Measurements from ENCODE around the gene SCGB1C1. TPM values are rescaled to one million over a fixed set of nuclear protein-coding genes. Genes with fewer than 3 reads are reported as not detected.

The SCGB1C1 gene
- total and polyA plus RNA-seq, 2 experiments from 2014 or later = not detected

GRCh38 chr11:201966-202365, 9.1 kb downstream of the SCGB1C1 start (continued):
- TF ChIP-seq ZNF462 (CRISPR knock-in tag; IDR thresholded peaks at IDR 0.05) = no peak
- no peak for TF ChIP-seq STAT1 (IDR thresholded peaks at IDR 0.05; ENCODE audit: unreplicated experiment)
- TF ChIP-seq JUNB (IDR thresholded peaks at IDR 0.05; ENCODE audit: unreplicated experiment) = no peak
- TF ChIP-seq POLR2AphosphoS5 (IDR thresholded peaks at IDR 0.05; ENCODE audit: low read depth) = no peak
- no peak for TF ChIP-seq NANOG (IDR thresholded peaks at IDR 0.05; ENCODE audit: borderline replicate concordance)
- TF ChIP-seq EZH2phosphoT487 (IDR thresholded peaks at IDR 0.05; ENCODE audit: unreplicated experiment) = no peak
- TF ChIP-seq CTCF (conservative IDR thresholded peaks at IDR 0.05; ENCODE audit: low read depth in 2 of 2) = no peak
- no peak for TF ChIP-seq ZNF331 (CRISPR knock-in tag; IDR thresholded peaks at IDR 0.05; ENCODE audit: low read depth)
- no peak for TF ChIP-seq CREB1 (CRISPR knock-in tag; IDR thresholded peaks at IDR 0.05; ENCODE audit: low read depth)
- no peak for TF ChIP-seq EZH2 (IDR thresholded peaks at IDR 0.05; ENCODE audit: low read depth, unreplicated experiment)
- TF ChIP-seq, protein P1, sequence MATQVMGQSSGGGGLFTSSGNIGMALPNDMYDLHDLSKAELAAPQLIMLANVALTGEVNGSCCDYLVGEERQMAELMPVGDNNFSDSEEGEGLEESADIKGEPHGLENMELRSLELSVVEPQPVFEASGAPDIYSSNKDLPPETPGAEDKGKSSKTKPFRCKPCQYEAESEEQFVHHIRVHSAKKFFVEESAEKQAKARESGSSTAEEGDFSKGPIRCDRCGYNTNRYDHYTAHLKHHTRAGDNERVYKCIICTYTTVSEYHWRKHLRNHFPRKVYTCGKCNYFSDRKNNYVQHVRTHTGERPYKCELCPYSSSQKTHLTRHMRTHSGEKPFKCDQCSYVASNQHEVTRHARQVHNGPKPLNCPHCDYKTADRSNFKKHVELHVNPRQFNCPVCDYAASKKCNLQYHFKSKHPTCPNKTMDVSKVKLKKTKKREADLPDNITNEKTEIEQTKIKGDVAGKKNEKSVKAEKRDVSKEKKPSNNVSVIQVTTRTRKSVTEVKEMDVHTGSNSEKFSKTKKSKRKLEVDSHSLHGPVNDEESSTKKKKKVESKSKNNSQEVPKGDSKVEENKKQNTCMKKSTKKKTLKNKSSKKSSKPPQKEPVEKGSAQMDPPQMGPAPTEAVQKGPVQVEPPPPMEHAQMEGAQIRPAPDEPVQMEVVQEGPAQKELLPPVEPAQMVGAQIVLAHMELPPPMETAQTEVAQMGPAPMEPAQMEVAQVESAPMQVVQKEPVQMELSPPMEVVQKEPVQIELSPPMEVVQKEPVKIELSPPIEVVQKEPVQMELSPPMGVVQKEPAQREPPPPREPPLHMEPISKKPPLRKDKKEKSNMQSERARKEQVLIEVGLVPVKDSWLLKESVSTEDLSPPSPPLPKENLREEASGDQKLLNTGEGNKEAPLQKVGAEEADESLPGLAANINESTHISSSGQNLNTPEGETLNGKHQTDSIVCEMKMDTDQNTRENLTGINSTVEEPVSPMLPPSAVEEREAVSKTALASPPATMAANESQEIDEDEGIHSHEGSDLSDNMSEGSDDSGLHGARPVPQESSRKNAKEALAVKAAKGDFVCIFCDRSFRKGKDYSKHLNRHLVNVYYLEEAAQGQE (IDR thresholded peaks at IDR 0.05; ENCODE audit: unreplicated experiment) = no peak
